Ishikawa (cell line): ENCODE results near the gene BEND3.

Experiments
- EGR1 ChIP-seq: IDR thresholded peaks from 2 replicates; pipeline ENCODE4 v1.6.1; 2012
- EP300 ChIP-seq: IDR thresholded peaks from 2 replicates; pipeline ENCODE4 v1.6.1; 2012; ENCODE audit warnings: borderline replicate concordance
- MAX ChIP-seq: IDR thresholded peaks from 2 replicates; pipeline ENCODE4 v1.6.1; 2012
- TAF1 ChIP-seq: IDR thresholded peaks from 2 replicates; pipeline ENCODE4 v1.6.1; 2012; ENCODE audit warnings: low read depth, mild to moderate bottlenecking
- YY1 ChIP-seq: IDR thresholded peaks from 2 replicates; pipeline ENCODE4 v1.6.1; 2012; ENCODE audit warnings: low read depth

- TF ChIP-seq TAF1 (no peak), EGR1 (no peak), MAX (no peak), YY1 (no peak), EP300 (no peak)
Observed at GRCh38 chr6:107030151-107030550, 85.2 kb downstream of the BEND3 start.
